GM13976 (cell line): ENCODE data around the gene ENTREP1.

Source experiments
- DNase-seq: peaks from one replicate; pipeline ENCODE4 v3.0.0; 2012; ENCODE audit warnings: low spot score
- CTCF ChIP-seq: IDR thresholded peaks from 2 replicates; pipeline ENCODE4 v1.5.1; 2012; ENCODE audit warnings: borderline replicate concordance, mild to moderate bottlenecking; ENCODE audit not compliant: insufficient read depth; ENCODE audit errors: extremely low read depth, missing control alignments, control extremely low read depth
- in situ Hi-C: fragments of 300-500 bp; cut with MboI; formaldehyde crosslinking; loops from one replicate; pipeline ENCODE4 v1.12.0; 2022; ENCODE audit warnings: low sequenced_read_pairs, mixed read lengths, inconsistent platforms; ENCODE audit not compliant: unreplicated experiment

The ENTREP1 gene, protein sequence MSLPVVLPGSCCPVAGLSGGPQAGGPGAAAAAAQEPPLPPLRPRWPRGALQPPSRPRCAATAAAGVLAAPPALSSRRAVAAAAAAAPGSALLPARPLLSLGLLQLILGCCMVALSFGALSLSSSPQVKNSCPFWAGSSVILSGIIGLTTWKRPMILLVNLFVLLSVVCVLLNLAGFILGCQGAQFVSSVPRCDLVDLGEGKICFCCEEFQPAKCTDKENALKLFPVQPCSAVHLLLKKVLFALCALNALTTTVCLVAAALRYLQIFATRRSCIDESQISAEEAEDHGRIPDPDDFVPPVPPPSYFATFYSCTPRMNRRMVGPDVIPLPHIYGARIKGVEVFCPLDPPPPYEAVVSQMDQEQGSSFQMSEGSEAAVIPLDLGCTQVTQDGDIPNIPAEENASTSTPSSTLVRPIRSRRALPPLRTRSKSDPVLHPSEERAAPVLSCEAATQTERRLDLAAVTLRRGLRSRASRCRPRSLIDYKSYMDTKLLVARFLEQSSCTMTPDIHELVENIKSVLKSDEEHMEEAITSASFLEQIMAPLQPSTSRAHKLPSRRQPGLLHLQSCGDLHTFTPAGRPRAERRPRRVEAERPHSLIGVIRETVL

DNA sequence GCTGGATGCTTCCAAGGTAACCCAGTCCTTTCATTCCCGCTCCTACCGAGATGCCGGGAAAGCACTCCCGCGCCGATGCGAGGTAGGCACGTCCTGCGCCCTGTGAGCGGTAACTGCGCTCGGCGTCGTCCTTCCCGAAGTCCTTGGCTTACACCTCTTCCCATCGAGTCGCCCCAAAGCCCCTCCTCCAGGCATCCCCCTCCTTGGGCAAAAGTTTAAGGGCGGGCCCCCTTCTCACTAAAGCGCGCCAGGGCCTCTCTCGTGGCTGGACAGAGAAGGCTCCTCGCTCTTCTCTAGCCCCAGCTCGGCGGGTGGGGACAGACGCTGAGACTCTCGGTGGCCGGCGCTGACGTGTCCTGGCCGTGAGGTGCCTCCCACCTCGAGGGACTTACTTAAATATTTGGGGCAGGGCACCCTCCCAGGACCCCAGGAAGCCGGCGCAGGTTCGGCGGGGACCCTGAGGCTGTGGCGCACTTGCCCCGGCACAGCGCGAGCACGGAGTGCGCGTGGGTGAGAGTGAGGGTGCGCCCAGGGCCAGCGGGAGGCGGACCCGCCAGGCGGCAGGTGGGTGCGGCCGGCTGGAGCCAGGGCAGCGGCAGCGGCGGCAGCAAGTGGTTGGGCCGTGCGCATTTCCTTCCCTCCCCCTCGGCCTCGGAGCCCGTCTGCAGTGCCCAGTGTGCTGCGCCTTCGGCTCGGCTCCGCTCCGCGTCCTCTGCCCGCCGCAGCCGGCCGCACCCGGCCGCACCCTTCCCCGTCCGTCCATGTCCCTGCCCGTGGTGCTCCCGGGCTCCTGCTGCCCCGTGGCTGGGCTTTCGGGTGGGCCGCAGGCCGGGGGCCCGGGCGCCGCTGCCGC lies at the start of gene ENTREP1:
Gene ENTREP1 (plus strand): TSS at position 667 of the 853 bp plus-strand sequence. CDS start 95 bp downstream, at position 762.
- peak; percentile 35 for DNase-seq
- in situ Hi-C loops: no loop called here
- no peak for TF ChIP-seq CTCF

- in situ Hi-C loops: no loop called here
- no peak for TF ChIP-seq CTCF
- no peak for DNase-seq
These were observed 48.2 kb upstream of the ENTREP1 start for GRCh38 chr9:69276775-69277174.

DNA sequence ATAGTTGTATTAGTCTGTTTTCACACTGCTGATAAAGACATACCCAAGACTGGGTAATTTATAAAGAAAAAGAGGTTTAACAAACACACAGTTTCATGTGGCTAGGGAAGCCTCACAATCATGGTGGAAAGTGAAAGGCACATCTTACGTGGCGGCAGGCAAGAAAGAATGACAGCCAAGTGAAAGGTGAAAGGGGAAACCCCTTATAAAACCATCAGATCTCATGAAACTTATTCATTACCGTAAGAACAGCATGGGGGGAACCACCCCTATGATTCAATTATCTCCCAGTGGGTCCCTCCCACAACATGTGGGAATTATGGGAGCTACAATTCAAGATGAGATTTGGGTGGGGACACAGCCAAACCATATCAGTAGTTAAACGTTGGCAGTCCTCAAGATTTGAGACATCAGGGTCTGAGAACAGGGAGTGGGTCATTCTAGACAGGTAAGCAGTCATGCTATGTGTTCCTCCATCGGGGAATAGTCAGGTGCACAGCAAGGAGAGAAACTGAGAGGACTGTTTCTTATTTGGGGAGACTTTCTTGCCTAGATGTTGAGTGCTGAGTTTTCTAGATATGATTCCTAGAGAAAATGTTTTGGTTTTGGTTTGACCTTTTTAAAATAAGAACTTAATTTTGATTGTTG lies 45.8 kb upstream of the ENTREP1 start:
- TF ChIP-seq CTCF: no peak
- in situ Hi-C loops: no loop called here
- no peak for DNase-seq

GRCh38 chr9:69279733-69280132 lies 45.3 kb upstream of the ENTREP1 start:
- in situ Hi-C loops: no loop called here
- no peak for TF ChIP-seq CTCF
- no peak for DNase-seq

DNA sequence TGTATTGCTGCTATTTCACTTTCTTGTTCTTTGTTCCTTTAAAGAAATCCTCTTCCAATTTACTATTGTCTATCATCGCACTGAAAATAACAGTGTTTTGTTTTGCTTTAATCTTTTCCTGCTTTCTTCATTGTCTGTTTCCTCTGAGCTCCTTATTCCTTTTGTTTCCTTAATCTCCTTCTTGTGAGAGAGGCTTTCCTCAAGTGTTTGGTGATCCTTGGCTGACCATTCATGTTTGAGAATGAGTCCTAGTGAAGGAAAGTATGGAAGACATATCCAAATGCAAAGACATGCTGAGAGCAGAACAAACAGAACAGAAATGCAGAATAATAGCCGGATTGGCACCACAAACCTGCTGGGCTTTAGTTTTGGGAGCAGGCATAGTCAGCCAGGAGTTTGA lies 42.0 kb upstream of the ENTREP1 start:
- TF ChIP-seq CTCF: no peak
- in situ Hi-C loops: no loop called here
- no peak for DNase-seq

DNA sequence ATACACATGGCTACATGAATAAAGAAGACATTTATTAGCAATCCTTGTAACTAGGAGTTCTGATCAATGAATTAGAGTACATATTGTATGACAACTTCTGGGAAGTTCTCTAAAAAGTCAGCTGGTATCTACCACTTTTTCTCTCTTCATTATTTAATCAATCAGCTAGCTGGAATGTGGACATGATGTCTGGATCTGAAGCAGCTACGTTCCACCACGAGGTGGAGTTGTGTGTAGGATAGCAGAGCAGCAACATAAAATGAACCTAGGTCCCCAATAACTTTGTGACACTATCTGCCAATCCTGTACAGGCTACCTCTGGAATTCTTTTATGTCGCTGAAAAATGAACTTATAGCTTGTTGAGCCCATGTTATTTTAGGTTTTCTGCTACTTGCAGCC lies 32.9 kb upstream of the ENTREP1 start:
- DNase-seq: no peak
- no peak for TF ChIP-seq CTCF
- in situ Hi-C loops: no loop called here
